ENCODE data around the gene METTL8. TPM values are rescaled to one million over a fixed set of nuclear protein-coding genes. Genes with fewer than 3 reads are reported as not detected.

The METTL8 gene
- total RNA-seq, 1 experiment from 2014 or later, result 59.1 TPM

GRCh38 chr2:171365778-171366177, 68.0 kb downstream of the METTL8 start (continued):
- no peak for TF ChIP-seq CDX4 (CRISPR knock-in tag; IDR thresholded peaks at IDR 0.05; ENCODE audit: borderline replicate concordance)

- DNase-seq (ENCODE audit: low spot score) (no peak), ATAC-seq (no peak)
- ChIA-PET CTCF (no interaction called here), POLR2A (no interaction called here)
- no peak overlapping the region for H3K4me3 Mint-ChIP-seq
- no peak for TF ChIP-seq IRF1 (CRISPR knock-in tag; IDR thresholded peaks at IDR 0.05)
- no peak for TF ChIP-seq ZNF512 (CRISPR knock-in tag; IDR thresholded peaks at IDR 0.05; ENCODE audit: borderline replicate concordance)
- TF ChIP-seq MLX (CRISPR knock-in tag; IDR thresholded peaks at IDR 0.05), result no peak
- TF ChIP-seq AFF4 (CRISPR knock-in tag; IDR thresholded peaks at IDR 0.05; ENCODE audit: borderline replicate concordance), result no peak
- no peak for TF ChIP-seq TP53 (CRISPR knock-in tag; IDR thresholded peaks at IDR 0.05)
- TF ChIP-seq MAX (CRISPR knock-in tag; IDR thresholded peaks at IDR 0.05), result no peak
- no peak for TF ChIP-seq ZNF416 (CRISPR knock-in tag; IDR thresholded peaks at IDR 0.05)
- no peaks in the 10 kb centered on the region for H3K27me3 Mint-ChIP-seq (ENCODE audit: low read depth)
- H3K9me3 Mint-ChIP-seq, result peaks cover 17% of the 10 kb centered on the region
- no peak overlapping the region for H3K27ac Mint-ChIP-seq
- H3K4me1 Mint-ChIP-seq, result peaks cover 14% of the 10 kb centered on the region
- peaks cover 19% of the 10 kb centered on the region for H3K36me3 Mint-ChIP-seq
Observed at GRCh38 chr2:171365232-171365631, 68.6 kb downstream of the METTL8 start.

- Mint-ChIP-seq H3K27ac (peak overlapping the region; percentile 17), H3K4me1 (peaks cover 14% of the 10 kb centered on the region), H3K36me3 (peaks cover 45% of the 10 kb centered on the region), H3K27me3 (ENCODE audit: low read depth) (no peaks in the 10 kb centered on the region), H3K9me3 (peaks cover 31% of the 10 kb centered on the region), H3K4me3 (no peak overlapping the region)
- ChIA-PET CTCF (no interaction called here), POLR2A (no interaction called here)
- ATAC-seq (no peak), DNase-seq (ENCODE audit: low spot score) (no peak)
- TF ChIP-seq ZNF219 (CRISPR knock-in tag; IDR thresholded peaks at IDR 0.05; ENCODE audit: borderline replicate concordance) (no peak), NFYB (CRISPR knock-in tag; conservative IDR thresholded peaks at IDR 0.05; ENCODE audit: low read depth) (no peak), CDX4 (CRISPR knock-in tag; IDR thresholded peaks at IDR 0.05; ENCODE audit: borderline replicate concordance) (no peak), CBFB (CRISPR knock-in tag; IDR thresholded peaks at IDR 0.05; ENCODE audit: low read depth) (no peak), MYBL2 (CRISPR knock-in tag; IDR thresholded peaks at IDR 0.05) (no peak), ZNF425 (CRISPR knock-in tag; conservative IDR thresholded peaks at IDR 0.05) (no peak), E2F1 (CRISPR knock-in tag; IDR thresholded peaks at IDR 0.05) (no peak), ZNF671 (CRISPR knock-in tag; IDR thresholded peaks at IDR 0.05) (no peak), NR1H2 (CRISPR knock-in tag; IDR thresholded peaks at IDR 0.05) (no peak), CREM (CRISPR knock-in tag; IDR thresholded peaks at IDR 0.05) (no peak), FOXP1 (CRISPR knock-in tag; IDR thresholded peaks at IDR 0.05; ENCODE audit: borderline replicate concordance) (no peak)
Observed at GRCh38 chr2:171362396-171362795, 71.4 kb downstream of the METTL8 start.

Measured in WTC11 (cell line).